Neural cell (in vitro differentiated cells): ENCODE measurements around the gene FREM2.

Source experiments
- EP300 ChIP-seq: fragments of 450-650 bp; conservative IDR thresholded peaks from 2 replicates; pipeline ENCODE4 v1.6.1; 2014; ENCODE audit warnings: antibody characterized with exemption, mild to moderate bottlenecking, moderate library complexity; ENCODE audit not compliant: poor library complexity, severe bottlenecking
- POLR2AphosphoS5 ChIP-seq: IDR thresholded peaks from 2 replicates; pipeline ENCODE4 v1.6.1; 2012
- TF ChIP-seq, protein P1 (sequence below): fragments of 450-650 bp; IDR thresholded peaks from 2 replicates; pipeline ENCODE4 v1.5.1; 2014; ENCODE audit warnings: antibody characterized with exemption, mild to moderate bottlenecking, moderate library complexity; ENCODE audit not compliant: poor library complexity, severe bottlenecking

DNA sequence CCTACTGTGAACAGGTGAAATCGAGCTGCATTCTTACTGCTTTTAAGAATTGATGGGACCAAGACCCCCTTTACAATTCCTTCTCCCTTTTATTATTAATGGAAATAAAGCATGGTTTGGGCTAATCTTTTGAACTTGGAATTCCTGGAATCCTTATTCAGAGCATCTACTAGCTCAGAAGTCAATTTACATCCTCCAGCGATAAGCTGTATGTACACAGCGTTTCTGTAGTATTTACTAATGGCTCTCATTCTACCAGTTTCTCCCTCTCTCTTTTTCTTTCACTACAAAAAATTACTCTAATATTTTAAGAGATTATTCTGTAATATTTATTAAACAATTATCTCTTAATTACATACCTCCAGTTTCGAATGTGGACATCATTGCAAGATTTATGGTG is 31.5 kb downstream of the FREM2 start:
- TF ChIP-seq EP300, result no peak
- TF ChIP-seq, protein P1, sequence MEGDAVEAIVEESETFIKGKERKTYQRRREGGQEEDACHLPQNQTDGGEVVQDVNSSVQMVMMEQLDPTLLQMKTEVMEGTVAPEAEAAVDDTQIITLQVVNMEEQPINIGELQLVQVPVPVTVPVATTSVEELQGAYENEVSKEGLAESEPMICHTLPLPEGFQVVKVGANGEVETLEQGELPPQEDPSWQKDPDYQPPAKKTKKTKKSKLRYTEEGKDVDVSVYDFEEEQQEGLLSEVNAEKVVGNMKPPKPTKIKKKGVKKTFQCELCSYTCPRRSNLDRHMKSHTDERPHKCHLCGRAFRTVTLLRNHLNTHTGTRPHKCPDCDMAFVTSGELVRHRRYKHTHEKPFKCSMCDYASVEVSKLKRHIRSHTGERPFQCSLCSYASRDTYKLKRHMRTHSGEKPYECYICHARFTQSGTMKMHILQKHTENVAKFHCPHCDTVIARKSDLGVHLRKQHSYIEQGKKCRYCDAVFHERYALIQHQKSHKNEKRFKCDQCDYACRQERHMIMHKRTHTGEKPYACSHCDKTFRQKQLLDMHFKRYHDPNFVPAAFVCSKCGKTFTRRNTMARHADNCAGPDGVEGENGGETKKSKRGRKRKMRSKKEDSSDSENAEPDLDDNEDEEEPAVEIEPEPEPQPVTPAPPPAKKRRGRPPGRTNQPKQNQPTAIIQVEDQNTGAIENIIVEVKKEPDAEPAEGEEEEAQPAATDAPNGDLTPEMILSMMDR, result no peak
- TF ChIP-seq POLR2AphosphoS5, result no peak
